GM10266 (cell line): Measurements from ENCODE around the gene GCH1.

Experiments
- DNase-seq: peaks from one replicate; pipeline ENCODE4 v3.0.0; 2012; ENCODE audit errors: extremely low spot score
- TF ChIP-seq, protein P1 (sequence below): IDR thresholded peaks from 2 replicates; pipeline ENCODE4 v1.5.1; 2012; ENCODE audit warnings: mild to moderate bottlenecking, low read depth; ENCODE audit not compliant: control insufficient read depth, insufficient read depth; ENCODE audit errors: missing control alignments

GCH1 gene

DNA sequence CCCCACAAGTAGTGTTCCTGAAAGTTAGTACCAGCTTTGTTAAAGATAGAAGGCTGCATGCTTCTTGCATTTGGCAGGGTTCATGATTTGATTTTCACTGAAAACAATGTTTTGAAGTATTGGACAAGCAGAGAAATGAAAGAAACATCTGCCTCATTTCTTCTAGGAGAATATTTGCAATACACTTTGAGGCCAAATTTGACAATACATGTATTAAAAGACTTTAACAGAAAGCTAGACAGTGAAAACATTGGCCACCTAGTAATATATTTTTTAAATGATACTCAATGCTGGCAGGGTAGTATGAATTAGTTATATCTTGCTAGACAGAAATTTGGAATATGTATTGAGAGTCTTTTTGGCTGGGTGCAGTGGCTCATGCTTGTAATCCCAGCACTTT, 68.5 kb downstream of the GCH1 start:
- TF ChIP-seq, protein P1, sequence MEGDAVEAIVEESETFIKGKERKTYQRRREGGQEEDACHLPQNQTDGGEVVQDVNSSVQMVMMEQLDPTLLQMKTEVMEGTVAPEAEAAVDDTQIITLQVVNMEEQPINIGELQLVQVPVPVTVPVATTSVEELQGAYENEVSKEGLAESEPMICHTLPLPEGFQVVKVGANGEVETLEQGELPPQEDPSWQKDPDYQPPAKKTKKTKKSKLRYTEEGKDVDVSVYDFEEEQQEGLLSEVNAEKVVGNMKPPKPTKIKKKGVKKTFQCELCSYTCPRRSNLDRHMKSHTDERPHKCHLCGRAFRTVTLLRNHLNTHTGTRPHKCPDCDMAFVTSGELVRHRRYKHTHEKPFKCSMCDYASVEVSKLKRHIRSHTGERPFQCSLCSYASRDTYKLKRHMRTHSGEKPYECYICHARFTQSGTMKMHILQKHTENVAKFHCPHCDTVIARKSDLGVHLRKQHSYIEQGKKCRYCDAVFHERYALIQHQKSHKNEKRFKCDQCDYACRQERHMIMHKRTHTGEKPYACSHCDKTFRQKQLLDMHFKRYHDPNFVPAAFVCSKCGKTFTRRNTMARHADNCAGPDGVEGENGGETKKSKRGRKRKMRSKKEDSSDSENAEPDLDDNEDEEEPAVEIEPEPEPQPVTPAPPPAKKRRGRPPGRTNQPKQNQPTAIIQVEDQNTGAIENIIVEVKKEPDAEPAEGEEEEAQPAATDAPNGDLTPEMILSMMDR: no peak
- no peak for DNase-seq

DNA sequence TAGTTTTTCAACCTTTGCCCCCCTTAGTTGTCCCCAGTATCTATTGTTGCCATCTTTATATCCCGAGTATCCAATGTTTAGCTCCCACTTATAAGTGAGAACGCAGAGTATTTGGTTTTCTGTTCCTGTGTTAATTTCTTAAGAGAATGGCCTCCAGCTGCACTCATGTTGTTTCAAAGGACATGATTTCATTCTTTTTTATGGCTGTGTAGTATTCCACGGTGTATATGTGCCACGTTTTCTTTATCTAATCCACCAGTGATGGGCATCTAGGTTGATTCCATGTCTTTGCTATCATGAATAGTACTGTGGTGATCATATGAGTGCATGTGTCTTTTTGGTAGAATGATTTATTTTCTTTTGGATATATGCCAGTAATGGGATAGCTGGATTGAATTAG, 72.0 kb downstream of the GCH1 start:
- TF ChIP-seq, protein P1: no peak
- DNase-seq: no peak

DNA sequence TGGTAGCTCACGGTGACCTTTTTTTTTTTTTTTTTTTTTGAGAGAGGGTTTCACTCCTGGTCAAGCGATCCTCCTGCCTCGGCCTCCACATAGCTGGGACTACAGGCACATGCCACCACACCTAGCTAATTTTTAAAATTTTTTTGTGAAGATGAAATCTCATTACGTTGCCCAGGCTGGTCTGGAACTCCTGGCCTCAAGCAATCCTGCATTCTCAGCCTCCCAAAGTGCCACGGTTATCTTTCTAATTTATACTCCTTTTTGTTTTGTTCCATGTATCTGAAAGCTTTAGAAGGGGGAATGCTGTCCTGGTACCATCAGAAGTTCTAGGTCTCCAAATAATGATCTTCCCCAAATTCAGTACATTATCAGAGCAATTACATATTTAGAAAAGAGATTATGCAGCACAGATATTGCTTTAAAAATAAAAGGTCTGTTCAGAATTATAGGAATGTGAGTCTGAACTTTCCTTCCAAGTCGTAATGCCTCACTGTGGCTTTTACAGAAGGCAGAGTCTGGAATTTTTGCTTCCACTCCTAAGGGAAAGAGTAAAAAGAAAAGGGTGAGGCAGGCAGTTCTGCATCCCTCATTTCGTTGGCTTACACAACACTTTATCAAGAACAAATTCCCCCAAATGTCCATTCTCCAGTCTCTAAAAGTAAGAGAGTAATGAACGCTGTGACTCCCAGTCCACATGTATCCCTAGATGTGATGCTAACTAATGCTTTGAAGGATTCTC, 73.0 kb downstream of the GCH1 start:
- TF ChIP-seq, protein P1: no peak

DNA sequence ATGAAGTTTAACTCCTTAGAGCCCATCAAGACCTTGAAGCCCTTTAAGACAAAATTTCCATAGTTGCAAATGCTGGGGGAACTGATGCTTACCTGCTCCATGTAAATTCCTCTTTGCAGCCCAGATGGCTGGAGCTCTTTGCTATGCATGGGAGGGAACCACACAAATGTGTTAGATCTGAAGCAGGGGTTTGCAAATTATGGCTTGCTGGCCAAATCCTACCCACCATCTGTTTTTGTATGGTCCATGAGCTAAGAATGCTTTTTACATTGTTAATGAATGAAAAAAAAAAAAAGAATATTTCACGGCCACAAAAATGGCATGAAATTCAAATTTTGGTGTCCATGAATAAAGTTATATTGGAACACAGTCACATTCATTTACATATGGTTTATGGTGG, 74.6 kb downstream of the GCH1 start:
- TF ChIP-seq, protein P1: no peak
- DNase-seq: no peak

More for the DNA sequence above, 73.0 kb downstream of the GCH1 start:
- no peak for DNase-seq

DNA sequence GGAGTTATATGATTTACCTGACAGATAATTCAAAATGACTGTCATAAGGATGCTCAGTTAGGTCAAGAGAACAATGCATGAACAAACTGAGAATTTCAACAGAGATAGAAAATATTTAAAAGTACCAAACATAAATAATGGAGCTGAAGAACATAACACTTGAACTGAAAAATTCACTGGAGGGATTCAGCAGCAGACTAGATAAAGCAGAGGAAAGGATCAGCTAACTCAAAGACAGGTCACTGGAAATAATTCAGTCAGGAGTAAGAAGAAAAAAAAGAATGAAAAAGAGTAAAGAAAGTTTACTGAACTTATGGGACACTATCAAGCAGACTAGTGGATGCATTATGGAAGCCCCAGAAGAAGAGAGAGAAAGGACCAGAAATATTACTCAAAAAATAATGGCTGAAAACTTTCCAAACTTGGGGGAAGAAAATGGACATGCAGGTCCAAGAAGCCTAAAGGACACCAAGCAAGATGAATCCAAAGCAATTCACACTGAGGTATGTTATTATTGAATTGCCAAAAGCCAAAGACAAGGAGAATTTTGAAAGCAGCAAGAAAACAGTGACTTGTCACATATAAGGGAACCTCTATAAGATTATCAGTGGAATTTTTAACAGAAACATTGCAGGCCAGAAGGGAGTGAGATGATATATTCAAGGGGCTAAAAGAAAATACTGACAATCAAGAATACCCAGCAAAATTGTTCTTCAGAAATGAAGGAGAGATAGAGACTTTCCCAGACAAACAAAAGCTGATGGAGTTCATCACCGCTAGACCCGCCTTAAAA, 78.7 kb downstream of the GCH1 start:
- TF ChIP-seq, protein P1: no peak
- DNase-seq: no peak

DNA sequence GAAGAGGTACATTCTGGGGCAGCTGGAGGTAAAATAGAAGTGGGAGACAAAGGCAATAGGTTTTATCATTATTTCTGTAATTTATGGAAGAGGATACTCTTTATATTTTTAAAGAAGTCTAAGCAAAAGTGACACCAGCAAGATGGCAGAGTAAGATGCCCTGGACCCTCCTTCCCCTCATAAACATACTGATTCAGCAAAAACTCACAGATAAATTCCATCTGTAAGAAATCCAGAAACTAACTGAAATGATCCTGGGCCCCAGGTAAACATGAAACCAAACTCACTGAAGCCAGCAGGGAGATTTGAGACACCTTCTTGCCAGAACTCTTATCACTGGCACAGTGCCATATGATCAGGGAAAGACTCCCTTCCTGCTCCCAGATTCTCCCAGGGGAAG, 79.9 kb downstream of the GCH1 start:
- TF ChIP-seq, protein P1: no peak
- DNase-seq: no peak
